WTC11 (cell line): Measurements from ENCODE around the gene AGO3. TPM values are rescaled to one million over a fixed set of nuclear protein-coding genes. Genes with fewer than 3 reads are reported as not detected.

Experiments used
- ATAC-seq: fragments of 200-7000 bp; cut with Tn5 transposase; 2 replicates; pipeline ENCODE4 v1.10.0; 2021; ENCODE audit warnings: mild to moderate bottlenecking, moderate library complexity
- CTCF ChIA-PET: fragments of 300-600 bp; sonication (Branson Sonifier 250); formaldehyde crosslinking; loops from one replicate; lab custom pipeline; 2021; ENCODE audit warnings: antibody characterized with exemption; lab: Charles Lee
- POLR2A ChIA-PET: fragments of 350-600 bp; sonication (Branson Sonifier 250); formaldehyde crosslinking; loops from one replicate; lab custom pipeline; 2021; ENCODE audit warnings: antibody characterized with exemption; lab: Charles Lee
- DNase-seq: peaks from one replicate; pipeline ENCODE4 v3.0.0; 2021; ENCODE audit warnings: low spot score
- H3K27ac Mint-ChIP-seq: 2 replicates; pipeline ENCODE4 v1.8.0; 2021; ENCODE audit warnings: mixed read lengths
- H3K27me3 Mint-ChIP-seq: 2 replicates; pipeline ENCODE4 v1.8.0; 2021; ENCODE audit warnings: low read depth, mild to moderate bottlenecking, moderate library complexity, mixed read lengths
- H3K36me3 Mint-ChIP-seq: 2 replicates; pipeline ENCODE4 v1.8.0; 2021; ENCODE audit warnings: mixed read lengths
- H3K4me1 Mint-ChIP-seq: 2 replicates; pipeline ENCODE4 v1.8.0; 2022; ENCODE audit warnings: mixed read lengths
- H3K4me3 Mint-ChIP-seq: 2 replicates; pipeline ENCODE4 v1.8.0; 2021; ENCODE audit warnings: mild to moderate bottlenecking, moderate library complexity, mixed read lengths
- H3K9me3 Mint-ChIP-seq: 2 replicates; pipeline ENCODE4 v1.8.0; 2021; ENCODE audit warnings: mixed read lengths
- EMX1 ChIP-seq: fragments of 250-450 bp; sonication (Bioruptor Pico); IDR thresholded peaks from 2 replicates; pipeline ENCODE4 v1.8.0; 2021; ENCODE audit warnings: mild to moderate bottlenecking
- ERG ChIP-seq: fragments of 250-450 bp; sonication (Bioruptor Pico); IDR thresholded peaks from 2 replicates; pipeline ENCODE4 v1.8.0; 2021; ENCODE audit warnings: mild to moderate bottlenecking
- FOXJ3 ChIP-seq: sonication (generic); formaldehyde crosslinking; IDR thresholded peaks from 2 replicates; pipeline ENCODE4 v1.9.0; 2021; ENCODE audit warnings: missing genetic modification reagents, mild to moderate bottlenecking, borderline replicate concordance
- FOXP1 ChIP-seq: sonication (generic); formaldehyde crosslinking; IDR thresholded peaks from 2 replicates; pipeline ENCODE4 v1.8.0; 2022; ENCODE audit warnings: missing genetic modification reagents, mild to moderate bottlenecking, moderate library complexity, borderline replicate concordance
- GABPB1 ChIP-seq: sonication (generic); formaldehyde crosslinking; IDR thresholded peaks from 2 replicates; pipeline ENCODE4 v1.8.1; 2023; ENCODE audit warnings: mild to moderate bottlenecking, missing genetic modification reagents
- GRHL2 ChIP-seq: fragments of 250-450 bp; sonication (Bioruptor Pico); IDR thresholded peaks from 2 replicates; pipeline ENCODE4 v1.8.0; 2022; ENCODE audit warnings: mild to moderate bottlenecking, moderate library complexity; ENCODE audit not compliant: insufficient replicate concordance, severe bottlenecking
- GTF2I ChIP-seq: fragments of 250-450 bp; sonication (Bioruptor Pico); conservative IDR thresholded peaks from 2 replicates; pipeline ENCODE4 v1.4.0; 2021; ENCODE audit warnings: mild to moderate bottlenecking
- KAT7 ChIP-seq: sonication (generic); formaldehyde crosslinking; IDR thresholded peaks from 2 replicates; pipeline ENCODE4 v1.8.1; 2023; ENCODE audit warnings: missing genetic modification reagents, mild to moderate bottlenecking, borderline replicate concordance
- MLX ChIP-seq: sonication (generic); formaldehyde crosslinking; IDR thresholded peaks from 2 replicates; pipeline ENCODE4 v1.8.1; 2023; ENCODE audit warnings: mild to moderate bottlenecking, missing genetic modification reagents, moderate library complexity
- MXD4 ChIP-seq: fragments of 250-450 bp; sonication (Bioruptor Pico); IDR thresholded peaks from 2 replicates; pipeline ENCODE4 v1.8.0; 2021; ENCODE audit warnings: mild to moderate bottlenecking, moderate library complexity, borderline replicate concordance
- NFYB ChIP-seq: sonication (generic); formaldehyde crosslinking; conservative IDR thresholded peaks from 2 replicates; pipeline ENCODE4 v1.8.0; 2022; ENCODE audit warnings: low read depth, missing genetic modification reagents
- NR1H2 ChIP-seq: sonication (generic); formaldehyde crosslinking; IDR thresholded peaks from 2 replicates; pipeline ENCODE4 v1.9.0; 2021; ENCODE audit warnings: mild to moderate bottlenecking, moderate library complexity, missing genetic modification reagents
- NR3C1 ChIP-seq: sonication (generic); formaldehyde crosslinking; conservative IDR thresholded peaks from 2 replicates; pipeline ENCODE4 v1.8.1; 2023; ENCODE audit warnings: low read depth, mild to moderate bottlenecking, missing genetic modification reagents
- RORB ChIP-seq: fragments of 250-450 bp; sonication (Bioruptor Pico); IDR thresholded peaks from 2 replicates; pipeline ENCODE4 v1.9.0; 2021; ENCODE audit warnings: mild to moderate bottlenecking
- USF2 ChIP-seq: sonication (generic); formaldehyde crosslinking; IDR thresholded peaks from 2 replicates; pipeline ENCODE4 v1.8.1; 2023; ENCODE audit warnings: mild to moderate bottlenecking, missing genetic modification reagents, moderate library complexity
- ZNF121 ChIP-seq: sonication (generic); formaldehyde crosslinking; IDR thresholded peaks from 2 replicates; pipeline ENCODE4 v1.8.0; 2023; ENCODE audit warnings: missing genetic modification reagents
- ZNF138 ChIP-seq: sonication (generic); formaldehyde crosslinking; conservative IDR thresholded peaks from 2 replicates; pipeline ENCODE4 v1.8.1; 2022; ENCODE audit warnings: mild to moderate bottlenecking, moderate library complexity, missing genetic modification reagents
- ZNF281 ChIP-seq: sonication (generic); formaldehyde crosslinking; IDR thresholded peaks from 2 replicates; pipeline ENCODE4 v1.8.0; 2023; ENCODE audit warnings: mild to moderate bottlenecking, missing genetic modification reagents
- ZNF317 ChIP-seq: sonication (generic); formaldehyde crosslinking; IDR thresholded peaks from 2 replicates; pipeline ENCODE4 v1.8.1; 2023; ENCODE audit warnings: low read depth, mild to moderate bottlenecking, moderate library complexity, missing genetic modification reagents, borderline replicate concordance
- ZNF396 ChIP-seq: fragments of 250-450 bp; sonication (Bioruptor Pico); IDR thresholded peaks from 2 replicates; pipeline ENCODE4 v1.8.0; 2021; ENCODE audit warnings: mild to moderate bottlenecking, moderate library complexity, borderline replicate concordance
- ZNF416 ChIP-seq: fragments of 250-450 bp; sonication (Bioruptor Pico); IDR thresholded peaks from 2 replicates; pipeline ENCODE4 v1.9.0; 2021; ENCODE audit warnings: mild to moderate bottlenecking, inconsistent platforms
- ZNF425 ChIP-seq: fragments of 250-450 bp; sonication (Bioruptor Pico); conservative IDR thresholded peaks from 2 replicates; pipeline ENCODE4 v1.9.0; 2021; ENCODE audit warnings: mild to moderate bottlenecking
- ZNF671 ChIP-seq: fragments of 250-450 bp; sonication (Bioruptor Pico); IDR thresholded peaks from 2 replicates; pipeline ENCODE4 v1.8.0; 2021; ENCODE audit warnings: mild to moderate bottlenecking
- total RNA-seq: library from RNA; stranded (reverse); gene quantifications from 3 replicates; pipeline ENCODE4 v1.2.3, GENCODE V29; 2021

Gene AGO3
- total RNA-seq, 1 experiment from 2014 or later: 26.8 TPM

- TF ChIP-seq MLX (CRISPR knock-in tag) (no peak), GTF2I (CRISPR knock-in tag) (no peak), KAT7 (CRISPR knock-in tag) (no peak), ZNF671 (CRISPR knock-in tag) (no peak), FOXJ3 (CRISPR knock-in tag) (no peak), ERG (CRISPR knock-in tag) (no peak), NFYB (CRISPR knock-in tag) (no peak), FOXP1 (CRISPR knock-in tag) (no peak), RORB (CRISPR knock-in tag) (no peak), USF2 (CRISPR knock-in tag) (no peak)
- TF ChIP-seq, all 79 proteins: peak for 0
Observed at GRCh38 chr1:36085686-36086526, 155.0 kb downstream of the AGO3 start (continued).

GRCh38 chr1:36086529-36087232 lies 155.8 kb downstream of the AGO3 start:
- DNase-seq: peak; percentile 11
- CTCF ChIA-PET: interaction anchor here (0.5 to 2.3 kb wide), 8 partner anchors 10 to 359 kb away, joined by 3 to 12 read pairs (median 4); no protein-coding TSS in a partner anchor
- TF ChIP-seq NR3C1 (CRISPR knock-in tag): no peak
- TF ChIP-seq ZNF317 (CRISPR knock-in tag): no peak
- no peak for TF ChIP-seq GABPB1 (CRISPR knock-in tag)
- TF ChIP-seq EMX1 (CRISPR knock-in tag): no peak
- TF ChIP-seq ZNF396 (CRISPR knock-in tag): no peak
- TF ChIP-seq ZNF121 (CRISPR knock-in tag): no peak
- no peak for TF ChIP-seq ZNF138
- no peak for TF ChIP-seq MXD4 (CRISPR knock-in tag)
- TF ChIP-seq, all 79 proteins: peak for 0
- Mint-ChIP-seq H3K27me3 (peaks cover 2% of the 10 kb centered on the region), H3K27ac (no peak overlapping the region), H3K4me1 (peaks cover 19% of the 10 kb centered on the region), H3K4me3 (no peak overlapping the region), H3K9me3 (no peaks in the 10 kb centered on the region), H3K36me3 (peaks cover 5% of the 10 kb centered on the region)
- POLR2A ChIA-PET: no interaction called here
- ATAC-seq: no peak

GRCh38 chr1:36087233-36088123 lies 156.6 kb downstream of the AGO3 start:
- Mint-ChIP-seq H3K9me3 (no peaks in the 10 kb centered on the region), H3K36me3 (peaks cover 9% of the 10 kb centered on the region), H3K27me3 (peaks cover 2% of the 10 kb centered on the region), H3K4me3 (peak overlapping the region; percentile 30; the same call in 1 of the 2 replicates), H3K4me1 (peaks cover 13% of the 10 kb centered on the region), H3K27ac (no peak overlapping the region)
- CTCF ChIA-PET: interaction anchor here (0.5 to 2.3 kb wide), 11 partner anchors 10 to 360 kb away, joined by 3 to 12 read pairs (median 4); partner anchors contain the start of gene TRAPPC3
- ATAC-seq (no peak), DNase-seq (peak; percentile 10)
- POLR2A ChIA-PET: no interaction called here
- TF ChIP-seq ZNF425 (CRISPR knock-in tag): no peak
- no peak for TF ChIP-seq ZNF416 (CRISPR knock-in tag)
- no peak for TF ChIP-seq GRHL2
- TF ChIP-seq GABPB1 (CRISPR knock-in tag): no peak
- no peak for TF ChIP-seq NR1H2 (CRISPR knock-in tag)
- no peak for TF ChIP-seq ZNF281 (CRISPR knock-in tag)
